HepG2 (cell line): ENCODE measurements around the gene BTBD19. TPM values are rescaled to one million over a fixed set of nuclear protein-coding genes. Genes with fewer than 3 reads are reported as not detected.

Source experiments
- AGO1 ChIP-seq: fragments of 200-400 bp; formaldehyde crosslinking; IDR thresholded peaks from 2 replicates; pipeline ENCODE4 v1.6.1; 2017; ENCODE audit warnings: mild to moderate bottlenecking, low read depth, low read length, moderate library complexity; ENCODE audit not compliant: poor library complexity, severe bottlenecking
- CTCF ChIP-seq: sonication (generic); formaldehyde crosslinking; IDR thresholded peaks from 2 replicates; pipeline ENCODE4 v1.5.0; 2020; ENCODE audit warnings: mild to moderate bottlenecking, missing genetic modification reagents, moderate library complexity
- FIP1L1 ChIP-seq: fragments of 200-400 bp; formaldehyde crosslinking; IDR thresholded peaks from 2 replicates; pipeline ENCODE4 v1.6.1; 2018; ENCODE audit warnings: low read depth, mild to moderate bottlenecking, low read length, moderate library complexity, borderline replicate concordance; ENCODE audit not compliant: insufficient read depth
- HMG20B ChIP-seq: conservative IDR thresholded peaks from 2 replicates; pipeline ENCODE4 v1.6.1; 2016; ENCODE audit warnings: missing genetic modification reagents, missing compliant biosample characterization
- NR2C2 ChIP-seq: sonication (generic); formaldehyde crosslinking; IDR thresholded peaks from 2 replicates; pipeline ENCODE4 v1.4.0; 2020; ENCODE audit warnings: missing genetic modification reagents, mild to moderate bottlenecking, moderate library complexity, borderline replicate concordance
- PAF1 ChIP-seq: IDR thresholded peaks from 2 replicates; pipeline ENCODE4 v1.6.1; 2016; ENCODE audit warnings: missing genetic modification reagents, missing compliant biosample characterization
- RBFOX2 ChIP-seq: fragments of 200-400 bp; formaldehyde crosslinking; IDR thresholded peaks from 2 replicates; pipeline ENCODE4 v1.6.1; 2017; ENCODE audit warnings: low read depth, mild to moderate bottlenecking, low read length
- REXO4 ChIP-seq: sonication (generic); formaldehyde crosslinking; IDR thresholded peaks from 2 replicates; pipeline ENCODE4 v1.8.0; 2022; ENCODE audit warnings: missing genetic modification reagents, mild to moderate bottlenecking, borderline replicate concordance
- RXRB ChIP-seq: IDR thresholded peaks from 2 replicates; pipeline ENCODE4 v1.6.1; 2016; ENCODE audit warnings: borderline replicate concordance, missing genetic modification reagents, missing compliant biosample characterization
- TBP ChIP-seq: sonication (generic); formaldehyde crosslinking; IDR thresholded peaks from 2 replicates; pipeline ENCODE4 v1.5.0; 2020; ENCODE audit warnings: missing genetic modification reagents
- TFDP1 ChIP-seq: IDR thresholded peaks from 2 replicates; pipeline ENCODE4 v1.6.1; 2016; ENCODE audit warnings: missing compliant biosample characterization, missing genetic modification reagents, borderline replicate concordance
- ZBTB39 ChIP-seq: sonication (generic); formaldehyde crosslinking; IDR thresholded peaks from 2 replicates; pipeline ENCODE4 v1.5.0; 2020; ENCODE audit warnings: missing genetic modification reagents
- ZFP82 ChIP-seq: sonication (generic); formaldehyde crosslinking; IDR thresholded peaks from 2 replicates; pipeline ENCODE4 v1.5.1; 2020; ENCODE audit warnings: mild to moderate bottlenecking, missing genetic modification reagents, borderline replicate concordance
- ZNF160 ChIP-seq: sonication (generic); formaldehyde crosslinking; IDR thresholded peaks from 2 replicates; pipeline ENCODE4 v1.8.0; 2022; ENCODE audit warnings: mild to moderate bottlenecking, inconsistent platforms, missing genetic modification reagents
- ZNF18 ChIP-seq: sonication (generic); formaldehyde crosslinking; IDR thresholded peaks from 2 replicates; pipeline ENCODE4 v1.8.0; 2022; ENCODE audit warnings: mild to moderate bottlenecking, missing genetic modification reagents; ENCODE audit not compliant: insufficient replicate concordance
- ZNF230 ChIP-seq: sonication (generic); formaldehyde crosslinking; IDR thresholded peaks from 2 replicates; pipeline ENCODE4 v1.4.0; 2020; ENCODE audit warnings: mild to moderate bottlenecking, missing genetic modification reagents
- ZNF335 ChIP-seq: sonication (generic); formaldehyde crosslinking; IDR thresholded peaks from 2 replicates; pipeline ENCODE4 v1.4.0; 2020; ENCODE audit warnings: missing genetic modification reagents
- ZNF430 ChIP-seq: sonication (generic); formaldehyde crosslinking; IDR thresholded peaks from 2 replicates; pipeline ENCODE4 v1.9.0; 2021; ENCODE audit warnings: mild to moderate bottlenecking, missing genetic modification reagents
- ZNF652 ChIP-seq: IDR thresholded peaks from 2 replicates; pipeline ENCODE4 v1.6.1; 2016; ENCODE audit warnings: low read depth, borderline replicate concordance
- polyA plus RNA-seq, 8 experiments: library from polyadenylated mRNA; depleted of rRNA in 3 of 8; stranded (reverse) in 7 of 8; unstranded in 1 of 8; fragments of >200 nt; fragmentation: Illumina TruSeq in 4 of 8; extraction: Trizol in 4 of 8; gene quantifications; 2 replicates each; pipeline versions ENCODE4 v1.2.1 to v1.2.3, GENCODE V29; 2011 to 2016; ENCODE audit warnings: low read depth in 4 of 8, missing spikeins in 1 of 8, mixed read lengths in 1 of 8; ENCODE audit not compliant: insufficient read depth in 1 of 8
- total RNA-seq, 5 experiments: library from RNA; depleted of rRNA; stranded (reverse); fragments of >200 nt; fragmentation: Illumina TruSeq; extraction: Trizol; gene quantifications; 2 replicates each; pipeline ENCODE4 v1.2.3, GENCODE V29; 2016; ENCODE audit warnings: low read depth in 1 of 5
- TF ChIP-seq, protein P1 (sequence below): sonication (generic); formaldehyde crosslinking; IDR thresholded peaks from 2 replicates; pipeline ENCODE4 v1.5.1; 2020; ENCODE audit warnings: mild to moderate bottlenecking, missing genetic modification reagents, borderline replicate concordance

BTBD19 gene
- total and polyA plus RNA-seq, 2 of the 13 experiments (the other 11 are each of a cell fraction or from before 2014, with no cell fraction given): 2.7 to 6.7 TPM

- TF ChIP-seq ZNF652 (CRISPR knock-in tag) (peak; percentile 19; the same call in 1 of the 2 replicates), ZFP82 (CRISPR knock-in tag) (peak; percentile 32; the same call in 1 of the 2 replicates), RBFOX2 (peak; percentile 43; the same call in 1 of the 2 replicates), NR2C2 (CRISPR knock-in tag) (no peak), HMG20B (CRISPR knock-in tag) (no peak), ZNF18 (no peak), ZNF230 (CRISPR knock-in tag) (no peak; the same call in 1 of the 2 replicates), FIP1L1 (no peak), TBP (CRISPR knock-in tag) (no peak), ZNF335 (CRISPR knock-in tag) (peak; percentile 29; the same call in 1 of the 2 replicates), ZNF160 (CRISPR knock-in tag) (peak; percentile 33; the same call in 1 of the 2 replicates), RXRB (CRISPR knock-in tag) (peak; percentile 71; the same call in 1 of the 2 replicates), CTCF (CRISPR knock-in tag) (peak; percentile 95), PAF1 (no peak), AGO1 (peak; percentile 70), ZNF430 (CRISPR knock-in tag) (no peak), REXO4 (CRISPR knock-in tag) (no peak), TFDP1 (CRISPR knock-in tag) (peak; percentile 30; the same call in 1 of the 2 replicates), ZBTB39 (CRISPR knock-in tag) (0 out of 2 replicates have a peak, but pooled peaks have one; percentile 36)
- TF ChIP-seq, protein P1, sequence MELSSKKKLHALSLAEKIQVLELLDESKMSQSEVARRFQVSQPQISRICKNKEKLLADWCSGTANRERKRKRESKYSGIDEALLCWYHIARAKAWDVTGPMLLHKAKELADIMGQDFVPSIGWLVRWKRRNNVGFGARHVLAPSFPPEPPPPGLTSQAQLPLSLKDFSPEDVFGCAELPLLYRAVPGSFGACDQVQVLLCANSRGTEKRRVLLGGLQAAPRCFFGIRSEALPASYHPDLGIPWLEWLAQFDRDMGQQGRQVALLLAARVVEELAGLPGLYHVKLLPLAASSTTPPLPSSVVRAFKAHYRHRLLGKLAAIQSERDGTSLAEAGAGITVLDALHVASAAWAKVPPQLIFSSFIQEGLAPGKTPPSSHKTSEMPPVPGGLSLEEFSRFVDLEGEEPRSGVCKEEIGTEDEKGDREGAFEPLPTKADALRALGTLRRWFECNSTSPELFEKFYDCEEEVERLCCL (CRISPR knock-in tag): peak; percentile 20; the same call in 1 of the 2 replicates
Observed at GRCh38 chr1:44827197-44828002, 19.1 kb downstream of the BTBD19 start (continued).
